WTC11 (cell line): ENCODE data around the gene ENC1. TPM values are rescaled to one million over a fixed set of nuclear protein-coding genes. Genes with fewer than 3 reads are reported as not detected.

Experiments
- ATAC-seq: fragments of 200-7000 bp; cut with Tn5 transposase; 2 replicates; pipeline ENCODE4 v1.10.0; 2021; ENCODE audit warnings: mild to moderate bottlenecking, moderate library complexity
- CTCF ChIA-PET: fragments of 300-600 bp; sonication (Branson Sonifier 250); formaldehyde crosslinking; loops from one replicate; lab custom pipeline; 2021; ENCODE audit warnings: antibody characterized with exemption; lab: Charles Lee
- POLR2A ChIA-PET: fragments of 350-600 bp; sonication (Branson Sonifier 250); formaldehyde crosslinking; loops from one replicate; lab custom pipeline; 2021; ENCODE audit warnings: antibody characterized with exemption; lab: Charles Lee
- DNase-seq: peaks from one replicate; pipeline ENCODE4 v3.0.0; 2021; ENCODE audit warnings: low spot score
- H3K27ac Mint-ChIP-seq: 2 replicates; pipeline ENCODE4 v1.8.0; 2021; ENCODE audit warnings: mixed read lengths
- H3K27me3 Mint-ChIP-seq: 2 replicates; pipeline ENCODE4 v1.8.0; 2021; ENCODE audit warnings: low read depth, mild to moderate bottlenecking, moderate library complexity, mixed read lengths
- H3K36me3 Mint-ChIP-seq: 2 replicates; pipeline ENCODE4 v1.8.0; 2021; ENCODE audit warnings: mixed read lengths
- H3K4me1 Mint-ChIP-seq: 2 replicates; pipeline ENCODE4 v1.8.0; 2022; ENCODE audit warnings: mixed read lengths
- H3K4me3 Mint-ChIP-seq: 2 replicates; pipeline ENCODE4 v1.8.0; 2021; ENCODE audit warnings: mild to moderate bottlenecking, moderate library complexity, mixed read lengths
- H3K9me3 Mint-ChIP-seq: 2 replicates; pipeline ENCODE4 v1.8.0; 2021; ENCODE audit warnings: mixed read lengths
- FOXK1 ChIP-seq: sonication (generic); formaldehyde crosslinking; IDR thresholded peaks from 2 replicates; pipeline ENCODE4 v1.8.0; 2022; ENCODE audit warnings: mild to moderate bottlenecking, moderate library complexity, missing genetic modification reagents
- HMGA2 ChIP-seq: fragments of 250-450 bp; sonication (Bioruptor Pico); IDR thresholded peaks from 2 replicates; pipeline ENCODE4 v1.4.0; 2021; ENCODE audit warnings: mild to moderate bottlenecking, moderate library complexity
- MYBL2 ChIP-seq: sonication (generic); formaldehyde crosslinking; IDR thresholded peaks from 2 replicates; pipeline ENCODE4 v1.8.1; 2023; ENCODE audit warnings: mild to moderate bottlenecking, moderate library complexity, missing genetic modification reagents
- NFATC4 ChIP-seq: fragments of 250-450 bp; sonication (Bioruptor Pico); IDR thresholded peaks from 2 replicates; pipeline ENCODE4 v1.9.0; 2021; ENCODE audit warnings: mild to moderate bottlenecking
- NFYB ChIP-seq: sonication (generic); formaldehyde crosslinking; conservative IDR thresholded peaks from 2 replicates; pipeline ENCODE4 v1.8.0; 2022; ENCODE audit warnings: low read depth, missing genetic modification reagents
- NR1H2 ChIP-seq: sonication (generic); formaldehyde crosslinking; IDR thresholded peaks from 2 replicates; pipeline ENCODE4 v1.9.0; 2021; ENCODE audit warnings: mild to moderate bottlenecking, moderate library complexity, missing genetic modification reagents
- NR3C1 ChIP-seq: sonication (generic); formaldehyde crosslinking; conservative IDR thresholded peaks from 2 replicates; pipeline ENCODE4 v1.8.1; 2023; ENCODE audit warnings: low read depth, mild to moderate bottlenecking, missing genetic modification reagents
- ZNF219 ChIP-seq: sonication (generic); formaldehyde crosslinking; IDR thresholded peaks from 2 replicates; pipeline ENCODE4 v1.8.0; 2023; ENCODE audit warnings: missing genetic modification reagents, mild to moderate bottlenecking, borderline replicate concordance
- total RNA-seq: library from RNA; stranded (reverse); gene quantifications from 3 replicates; pipeline ENCODE4 v1.2.3, GENCODE V29; 2021
- TF ChIP-seq, protein P1 (sequence below): sonication (generic); formaldehyde crosslinking; IDR thresholded peaks from 2 replicates; pipeline ENCODE4 v1.8.1; 2023; ENCODE audit warnings: mild to moderate bottlenecking, moderate library complexity, missing genetic modification reagents
- TF ChIP-seq, protein P2 (sequence below): sonication (generic); formaldehyde crosslinking; IDR thresholded peaks from 2 replicates; pipeline ENCODE4 v1.8.0; 2023; ENCODE audit warnings: missing genetic modification reagents, mild to moderate bottlenecking, borderline replicate concordance
- TF ChIP-seq, protein P3 (sequence below): sonication (generic); formaldehyde crosslinking; IDR thresholded peaks from 2 replicates; pipeline ENCODE4 v1.8.0; 2023; ENCODE audit warnings: missing genetic modification reagents
- TF ChIP-seq, protein P4 (sequence below): fragments of 250-450 bp; sonication (Bioruptor Pico); IDR thresholded peaks from 2 replicates; pipeline ENCODE4 v1.9.0; 2021; ENCODE audit warnings: moderate library complexity, mild to moderate bottlenecking, inconsistent platforms, borderline replicate concordance
- TF ChIP-seq, protein P5 (sequence below): fragments of 250-450 bp; sonication (Bioruptor Pico); IDR thresholded peaks from 2 replicates; pipeline ENCODE4 v1.9.0; 2021; ENCODE audit warnings: mild to moderate bottlenecking, borderline replicate concordance
- TF ChIP-seq, protein P6 (sequence below): sonication (generic); formaldehyde crosslinking; IDR thresholded peaks from 2 replicates; pipeline ENCODE4 v1.8.0; 2023; ENCODE audit warnings: mild to moderate bottlenecking, missing genetic modification reagents
- TF ChIP-seq, protein P7 (sequence below): fragments of 200-600 bp; IDR thresholded peaks from 2 replicates; pipeline ENCODE4 v1.8.0; 2022; ENCODE audit warnings: antibody characterized with exemption
- TF ChIP-seq, protein P8 (sequence below): sonication (generic); formaldehyde crosslinking; IDR thresholded peaks from 2 replicates; pipeline ENCODE4 v1.8.0; 2022; ENCODE audit warnings: mild to moderate bottlenecking, missing genetic modification reagents
- TF ChIP-seq, protein P9 (sequence below): sonication (generic); formaldehyde crosslinking; conservative IDR thresholded peaks from 2 replicates; pipeline ENCODE4 v1.8.1; 2022; ENCODE audit warnings: mild to moderate bottlenecking, missing genetic modification reagents

ENC1 gene
- total RNA-seq, 1 experiment from 2014 or later, result 18.3 TPM

DNA sequence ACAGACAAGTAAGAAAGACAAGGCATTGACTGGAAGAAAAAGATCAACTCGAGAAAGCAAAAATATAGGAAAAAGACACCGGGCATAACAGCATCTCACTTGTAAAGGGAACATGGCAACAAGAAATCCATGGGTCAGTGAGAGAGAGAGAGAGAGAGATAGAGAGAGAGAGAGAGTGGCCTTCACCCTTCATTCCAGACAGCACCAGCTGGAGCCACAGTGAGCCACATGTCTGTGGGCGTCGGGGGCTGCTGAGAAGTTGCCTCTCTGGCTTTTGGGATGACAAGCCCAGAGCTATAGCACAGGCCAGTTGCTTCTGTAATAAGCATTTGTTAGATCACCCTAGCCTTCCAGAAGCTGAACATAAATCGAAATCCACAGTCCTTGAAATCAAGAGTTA lies 20.3 kb upstream of the ENC1 start (continued):
- TF ChIP-seq, protein P1, sequence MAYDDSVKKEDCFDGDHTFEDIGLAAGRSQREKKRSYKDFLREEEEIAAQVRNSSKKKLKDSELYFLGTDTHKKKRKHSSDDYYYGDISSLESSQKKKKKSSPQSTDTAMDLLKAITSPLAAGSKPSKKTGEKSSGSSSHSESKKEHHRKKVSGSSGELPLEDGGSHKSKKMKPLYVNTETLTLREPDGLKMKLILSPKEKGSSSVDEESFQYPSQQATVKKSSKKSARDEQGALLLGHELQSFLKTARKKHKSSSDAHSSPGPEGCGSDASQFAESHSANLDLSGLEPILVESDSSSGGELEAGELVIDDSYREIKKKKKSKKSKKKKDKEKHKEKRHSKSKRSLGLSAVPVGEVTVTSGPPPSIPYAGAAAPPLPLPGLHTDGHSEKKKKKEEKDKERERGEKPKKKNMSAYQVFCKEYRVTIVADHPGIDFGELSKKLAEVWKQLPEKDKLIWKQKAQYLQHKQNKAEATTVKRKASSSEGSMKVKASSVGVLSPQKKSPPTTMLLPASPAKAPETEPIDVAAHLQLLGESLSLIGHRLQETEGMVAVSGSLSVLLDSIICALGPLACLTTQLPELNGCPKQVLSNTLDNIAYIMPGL (CRISPR knock-in tag), result no peak
- TF ChIP-seq NR3C1 (CRISPR knock-in tag) (no peak), MYBL2 (CRISPR knock-in tag) (no peak), ZNF219 (CRISPR knock-in tag) (no peak)
- TF ChIP-seq, protein P2, sequence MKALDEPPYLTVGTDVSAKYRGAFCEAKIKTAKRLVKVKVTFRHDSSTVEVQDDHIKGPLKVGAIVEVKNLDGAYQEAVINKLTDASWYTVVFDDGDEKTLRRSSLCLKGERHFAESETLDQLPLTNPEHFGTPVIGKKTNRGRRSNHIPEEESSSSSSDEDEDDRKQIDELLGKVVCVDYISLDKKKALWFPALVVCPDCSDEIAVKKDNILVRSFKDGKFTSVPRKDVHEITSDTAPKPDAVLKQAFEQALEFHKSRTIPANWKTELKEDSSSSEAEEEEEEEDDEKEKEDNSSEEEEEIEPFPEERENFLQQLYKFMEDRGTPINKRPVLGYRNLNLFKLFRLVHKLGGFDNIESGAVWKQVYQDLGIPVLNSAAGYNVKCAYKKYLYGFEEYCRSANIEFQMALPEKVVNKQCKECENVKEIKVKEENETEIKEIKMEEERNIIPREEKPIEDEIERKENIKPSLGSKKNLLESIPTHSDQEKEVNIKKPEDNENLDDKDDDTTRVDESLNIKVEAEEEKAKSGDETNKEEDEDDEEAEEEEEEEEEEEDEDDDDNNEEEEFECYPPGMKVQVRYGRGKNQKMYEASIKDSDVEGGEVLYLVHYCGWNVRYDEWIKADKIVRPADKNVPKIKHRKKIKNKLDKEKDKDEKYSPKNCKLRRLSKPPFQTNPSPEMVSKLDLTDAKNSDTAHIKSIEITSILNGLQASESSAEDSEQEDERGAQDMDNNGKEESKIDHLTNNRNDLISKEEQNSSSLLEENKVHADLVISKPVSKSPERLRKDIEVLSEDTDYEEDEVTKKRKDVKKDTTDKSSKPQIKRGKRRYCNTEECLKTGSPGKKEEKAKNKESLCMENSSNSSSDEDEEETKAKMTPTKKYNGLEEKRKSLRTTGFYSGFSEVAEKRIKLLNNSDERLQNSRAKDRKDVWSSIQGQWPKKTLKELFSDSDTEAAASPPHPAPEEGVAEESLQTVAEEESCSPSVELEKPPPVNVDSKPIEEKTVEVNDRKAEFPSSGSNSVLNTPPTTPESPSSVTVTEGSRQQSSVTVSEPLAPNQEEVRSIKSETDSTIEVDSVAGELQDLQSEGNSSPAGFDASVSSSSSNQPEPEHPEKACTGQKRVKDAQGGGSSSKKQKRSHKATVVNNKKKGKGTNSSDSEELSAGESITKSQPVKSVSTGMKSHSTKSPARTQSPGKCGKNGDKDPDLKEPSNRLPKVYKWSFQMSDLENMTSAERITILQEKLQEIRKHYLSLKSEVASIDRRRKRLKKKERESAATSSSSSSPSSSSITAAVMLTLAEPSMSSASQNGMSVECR (CRISPR knock-in tag), result no peak
- TF ChIP-seq, protein P3, sequence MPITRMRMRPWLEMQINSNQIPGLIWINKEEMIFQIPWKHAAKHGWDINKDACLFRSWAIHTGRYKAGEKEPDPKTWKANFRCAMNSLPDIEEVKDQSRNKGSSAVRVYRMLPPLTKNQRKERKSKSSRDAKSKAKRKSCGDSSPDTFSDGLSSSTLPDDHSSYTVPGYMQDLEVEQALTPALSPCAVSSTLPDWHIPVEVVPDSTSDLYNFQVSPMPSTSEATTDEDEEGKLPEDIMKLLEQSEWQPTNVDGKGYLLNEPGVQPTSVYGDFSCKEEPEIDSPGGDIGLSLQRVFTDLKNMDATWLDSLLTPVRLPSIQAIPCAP (CRISPR knock-in tag), result no peak
- TF ChIP-seq, protein P4, sequence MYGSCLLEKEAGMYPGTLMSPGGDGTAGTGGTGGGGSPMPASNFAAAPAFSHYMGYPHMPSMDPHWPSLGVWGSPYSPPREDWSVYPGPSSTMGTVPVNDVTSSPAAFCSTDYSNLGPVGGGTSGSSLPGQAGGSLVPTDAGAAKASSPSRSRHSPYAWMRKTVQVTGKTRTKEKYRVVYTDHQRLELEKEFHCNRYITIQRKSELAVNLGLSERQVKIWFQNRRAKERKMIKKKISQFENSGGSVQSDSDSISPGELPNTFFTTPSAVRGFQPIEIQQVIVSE (CRISPR knock-in tag), result no peak
- TF ChIP-seq, protein P5, sequence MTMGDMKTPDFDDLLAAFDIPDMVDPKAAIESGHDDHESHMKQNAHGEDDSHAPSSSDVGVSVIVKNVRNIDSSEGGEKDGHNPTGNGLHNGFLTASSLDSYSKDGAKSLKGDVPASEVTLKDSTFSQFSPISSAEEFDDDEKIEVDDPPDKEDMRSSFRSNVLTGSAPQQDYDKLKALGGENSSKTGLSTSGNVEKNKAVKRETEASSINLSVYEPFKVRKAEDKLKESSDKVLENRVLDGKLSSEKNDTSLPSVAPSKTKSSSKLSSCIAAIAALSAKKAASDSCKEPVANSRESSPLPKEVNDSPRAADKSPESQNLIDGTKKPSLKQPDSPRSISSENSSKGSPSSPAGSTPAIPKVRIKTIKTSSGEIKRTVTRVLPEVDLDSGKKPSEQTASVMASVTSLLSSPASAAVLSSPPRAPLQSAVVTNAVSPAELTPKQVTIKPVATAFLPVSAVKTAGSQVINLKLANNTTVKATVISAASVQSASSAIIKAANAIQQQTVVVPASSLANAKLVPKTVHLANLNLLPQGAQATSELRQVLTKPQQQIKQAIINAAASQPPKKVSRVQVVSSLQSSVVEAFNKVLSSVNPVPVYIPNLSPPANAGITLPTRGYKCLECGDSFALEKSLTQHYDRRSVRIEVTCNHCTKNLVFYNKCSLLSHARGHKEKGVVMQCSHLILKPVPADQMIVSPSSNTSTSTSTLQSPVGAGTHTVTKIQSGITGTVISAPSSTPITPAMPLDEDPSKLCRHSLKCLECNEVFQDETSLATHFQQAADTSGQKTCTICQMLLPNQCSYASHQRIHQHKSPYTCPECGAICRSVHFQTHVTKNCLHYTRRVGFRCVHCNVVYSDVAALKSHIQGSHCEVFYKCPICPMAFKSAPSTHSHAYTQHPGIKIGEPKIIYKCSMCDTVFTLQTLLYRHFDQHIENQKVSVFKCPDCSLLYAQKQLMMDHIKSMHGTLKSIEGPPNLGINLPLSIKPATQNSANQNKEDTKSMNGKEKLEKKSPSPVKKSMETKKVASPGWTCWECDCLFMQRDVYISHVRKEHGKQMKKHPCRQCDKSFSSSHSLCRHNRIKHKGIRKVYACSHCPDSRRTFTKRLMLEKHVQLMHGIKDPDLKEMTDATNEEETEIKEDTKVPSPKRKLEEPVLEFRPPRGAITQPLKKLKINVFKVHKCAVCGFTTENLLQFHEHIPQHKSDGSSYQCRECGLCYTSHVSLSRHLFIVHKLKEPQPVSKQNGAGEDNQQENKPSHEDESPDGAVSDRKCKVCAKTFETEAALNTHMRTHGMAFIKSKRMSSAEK (CRISPR knock-in tag), result no peak

DNA sequence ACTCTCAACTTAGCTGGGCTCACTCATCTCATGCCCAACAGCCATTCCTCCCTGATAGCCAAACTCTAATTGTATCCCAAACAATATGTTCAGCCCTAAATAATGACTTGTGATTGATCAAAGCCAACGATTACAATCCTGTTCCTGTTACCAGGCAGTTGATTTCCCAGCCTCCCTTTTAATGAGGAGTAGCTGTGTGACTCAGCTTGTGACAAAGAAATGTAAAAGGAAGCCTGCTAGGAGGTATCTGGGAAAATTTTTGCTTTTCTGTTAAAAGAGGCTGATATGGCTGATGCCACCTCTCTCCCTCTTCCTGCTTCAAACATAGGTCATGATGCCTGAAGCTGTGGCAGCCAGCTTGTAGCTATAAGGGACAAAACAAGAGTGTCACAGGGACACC lies 19.6 kb upstream of the ENC1 start:
- POLR2A ChIA-PET, result no interaction called here
- Mint-ChIP-seq H3K36me3 (peaks cover 2% of the 10 kb centered on the region; the same call in 1 of the 2 replicates), H3K27me3 (no peaks in the 10 kb centered on the region), H3K9me3 (peaks cover 20% of the 10 kb centered on the region), H3K27ac (no peak overlapping the region), H3K4me3 (no peak overlapping the region), H3K4me1 (no peaks in the 10 kb centered on the region; the same call in 1 of the 2 replicates)
- no peak for DNase-seq
- CTCF ChIA-PET, result interaction anchor here (0.9 to 1.0 kb wide), 2 partner anchors 11 to 448 kb away, joined by 3 read pairs; no protein-coding TSS in a partner anchor
- ATAC-seq, result no peak
- TF ChIP-seq, protein P6, sequence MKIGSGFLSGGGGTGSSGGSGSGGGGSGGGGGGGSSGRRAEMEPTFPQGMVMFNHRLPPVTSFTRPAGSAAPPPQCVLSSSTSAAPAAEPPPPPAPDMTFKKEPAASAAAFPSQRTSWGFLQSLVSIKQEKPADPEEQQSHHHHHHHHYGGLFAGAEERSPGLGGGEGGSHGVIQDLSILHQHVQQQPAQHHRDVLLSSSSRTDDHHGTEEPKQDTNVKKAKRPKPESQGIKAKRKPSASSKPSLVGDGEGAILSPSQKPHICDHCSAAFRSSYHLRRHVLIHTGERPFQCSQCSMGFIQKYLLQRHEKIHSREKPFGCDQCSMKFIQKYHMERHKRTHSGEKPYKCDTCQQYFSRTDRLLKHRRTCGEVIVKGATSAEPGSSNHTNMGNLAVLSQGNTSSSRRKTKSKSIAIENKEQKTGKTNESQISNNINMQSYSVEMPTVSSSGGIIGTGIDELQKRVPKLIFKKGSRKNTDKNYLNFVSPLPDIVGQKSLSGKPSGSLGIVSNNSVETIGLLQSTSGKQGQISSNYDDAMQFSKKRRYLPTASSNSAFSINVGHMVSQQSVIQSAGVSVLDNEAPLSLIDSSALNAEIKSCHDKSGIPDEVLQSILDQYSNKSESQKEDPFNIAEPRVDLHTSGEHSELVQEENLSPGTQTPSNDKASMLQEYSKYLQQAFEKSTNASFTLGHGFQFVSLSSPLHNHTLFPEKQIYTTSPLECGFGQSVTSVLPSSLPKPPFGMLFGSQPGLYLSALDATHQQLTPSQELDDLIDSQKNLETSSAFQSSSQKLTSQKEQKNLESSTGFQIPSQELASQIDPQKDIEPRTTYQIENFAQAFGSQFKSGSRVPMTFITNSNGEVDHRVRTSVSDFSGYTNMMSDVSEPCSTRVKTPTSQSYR (CRISPR knock-in tag), result no peak
- TF ChIP-seq, protein P7, sequence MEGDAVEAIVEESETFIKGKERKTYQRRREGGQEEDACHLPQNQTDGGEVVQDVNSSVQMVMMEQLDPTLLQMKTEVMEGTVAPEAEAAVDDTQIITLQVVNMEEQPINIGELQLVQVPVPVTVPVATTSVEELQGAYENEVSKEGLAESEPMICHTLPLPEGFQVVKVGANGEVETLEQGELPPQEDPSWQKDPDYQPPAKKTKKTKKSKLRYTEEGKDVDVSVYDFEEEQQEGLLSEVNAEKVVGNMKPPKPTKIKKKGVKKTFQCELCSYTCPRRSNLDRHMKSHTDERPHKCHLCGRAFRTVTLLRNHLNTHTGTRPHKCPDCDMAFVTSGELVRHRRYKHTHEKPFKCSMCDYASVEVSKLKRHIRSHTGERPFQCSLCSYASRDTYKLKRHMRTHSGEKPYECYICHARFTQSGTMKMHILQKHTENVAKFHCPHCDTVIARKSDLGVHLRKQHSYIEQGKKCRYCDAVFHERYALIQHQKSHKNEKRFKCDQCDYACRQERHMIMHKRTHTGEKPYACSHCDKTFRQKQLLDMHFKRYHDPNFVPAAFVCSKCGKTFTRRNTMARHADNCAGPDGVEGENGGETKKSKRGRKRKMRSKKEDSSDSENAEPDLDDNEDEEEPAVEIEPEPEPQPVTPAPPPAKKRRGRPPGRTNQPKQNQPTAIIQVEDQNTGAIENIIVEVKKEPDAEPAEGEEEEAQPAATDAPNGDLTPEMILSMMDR, result no peak
- TF ChIP-seq, protein P8, sequence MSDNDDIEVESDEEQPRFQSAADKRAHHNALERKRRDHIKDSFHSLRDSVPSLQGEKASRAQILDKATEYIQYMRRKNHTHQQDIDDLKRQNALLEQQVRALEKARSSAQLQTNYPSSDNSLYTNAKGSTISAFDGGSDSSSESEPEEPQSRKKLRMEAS (CRISPR knock-in tag), result no peak
- TF ChIP-seq, protein P9, sequence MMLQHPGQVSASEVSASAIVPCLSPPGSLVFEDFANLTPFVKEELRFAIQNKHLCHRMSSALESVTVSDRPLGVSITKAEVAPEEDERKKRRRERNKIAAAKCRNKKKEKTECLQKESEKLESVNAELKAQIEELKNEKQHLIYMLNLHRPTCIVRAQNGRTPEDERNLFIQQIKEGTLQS (CRISPR knock-in tag), result no peak
- no peak for TF ChIP-seq HMGA2 (CRISPR knock-in tag)
- TF ChIP-seq NFYB (CRISPR knock-in tag), result no peak
- no peak for TF ChIP-seq NFATC4 (CRISPR knock-in tag)
- TF ChIP-seq FOXK1 (CRISPR knock-in tag), result no peak
- no peak for TF ChIP-seq NR1H2 (CRISPR knock-in tag)
